HG02938 (cell line): ENCODE measurements around the gene BCL2L15.
"Not testable (repeated sequence)": the region's sequence is repeated elsewhere in the genome, so short reads cannot be mapped to it uniquely, and the experiment has no call there.

Experiments used
- ATAC-seq: cut with Tn5 transposase; IDR thresholded peaks from one replicate; pipeline ENCODE4 v1.9.1; 2021; ENCODE audit warnings: mild to moderate bottlenecking, moderate library complexity; ENCODE audit not compliant: unreplicated experiment

The BCL2L15 gene

GRCh38 chr1:113872219-113872935 lies 15.0 kb downstream of the BCL2L15 start:
- ATAC-seq, result no peak

- peak; percentile 91 for ATAC-seq
Measured at GRCh38 chr1:113871597-113872113, 15.7 kb downstream of the BCL2L15 start, which contains the start of gene PTPN22. PTPN22 (minus strand) TSS chr1:113871712.

- no peak for ATAC-seq
Measured at GRCh38 chr1:113870778-113871177, 16.6 kb downstream of the BCL2L15 start.

GRCh38 chr1:113868387-113869083 lies 18.8 kb downstream of the BCL2L15 start:
- ATAC-seq, result no peak

GRCh38 chr1:113861641-113862040 lies 25.7 kb downstream of the BCL2L15 start:
- no peak for ATAC-seq

- ATAC-seq, result no peak
Measured at GRCh38 chr1:113860891-113861290, 26.5 kb downstream of the BCL2L15 start.

GRCh38 chr1:113859478-113860175 lies 27.8 kb downstream of the BCL2L15 start:
- ATAC-seq, result peak; percentile 90

- ATAC-seq, result no peak
Measured at GRCh38 chr1:113858982-113859381, 28.4 kb downstream of the BCL2L15 start.

- ATAC-seq, result peak; percentile 39
Measured at GRCh38 chr1:113858418-113858817, 29.0 kb downstream of the BCL2L15 start.

- no peak for ATAC-seq
Measured at GRCh38 chr1:113857776-113858175, 29.6 kb downstream of the BCL2L15 start.

GRCh38 chr1:113856401-113856790 lies 31.0 kb downstream of the BCL2L15 start:
- ATAC-seq, result no peak

- no peak for ATAC-seq
Measured at GRCh38 chr1:113855630-113856400, 31.6 kb downstream of the BCL2L15 start.

GRCh38 chr1:113854234-113854633 lies 33.1 kb downstream of the BCL2L15 start:
- no peak for ATAC-seq

- not testable (repeated sequence) for ATAC-seq
Measured at GRCh38 chr1:113852694-113853093, 34.7 kb downstream of the BCL2L15 start.

- ATAC-seq, result no peak
Measured at GRCh38 chr1:113850127-113850796, 37.1 kb downstream of the BCL2L15 start.

- ATAC-seq, result no peak
Measured at GRCh38 chr1:113849072-113849471, 38.3 kb downstream of the BCL2L15 start.

GRCh38 chr1:113846391-113847035 lies 40.9 kb downstream of the BCL2L15 start:
- no peak for ATAC-seq

- ATAC-seq, result no peak
Measured at GRCh38 chr1:113836534-113836933, 50.8 kb downstream of the BCL2L15 start.

- ATAC-seq, result no peak
Measured at GRCh38 chr1:113835686-113836290, 51.6 kb downstream of the BCL2L15 start.
